ENCODE results near the gene TCERG1L.

The TCERG1L gene

DNA sequence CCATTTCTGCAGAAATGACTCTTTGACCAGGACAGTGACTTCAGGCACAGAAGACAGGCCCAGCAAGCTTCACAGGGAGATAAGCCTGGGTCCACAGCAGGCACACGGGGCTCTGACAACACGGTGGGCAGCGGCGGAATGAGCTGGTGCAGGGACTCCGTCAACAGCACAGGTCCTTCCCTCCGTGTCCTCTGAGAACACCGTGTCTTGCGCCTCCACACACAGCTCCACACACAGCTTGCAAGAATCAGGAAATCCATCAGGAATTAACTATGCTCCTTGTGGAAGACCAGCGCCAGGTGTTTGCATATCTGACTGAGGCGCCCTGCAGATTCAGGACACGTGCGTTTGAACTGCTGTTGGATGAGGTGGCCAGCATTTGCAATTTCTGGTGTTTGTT lies 39.6 kb downstream of the TCERG1L start:
- DNase-seq (ENCODE audit: low read depth, low spot score): no peak

DNA sequence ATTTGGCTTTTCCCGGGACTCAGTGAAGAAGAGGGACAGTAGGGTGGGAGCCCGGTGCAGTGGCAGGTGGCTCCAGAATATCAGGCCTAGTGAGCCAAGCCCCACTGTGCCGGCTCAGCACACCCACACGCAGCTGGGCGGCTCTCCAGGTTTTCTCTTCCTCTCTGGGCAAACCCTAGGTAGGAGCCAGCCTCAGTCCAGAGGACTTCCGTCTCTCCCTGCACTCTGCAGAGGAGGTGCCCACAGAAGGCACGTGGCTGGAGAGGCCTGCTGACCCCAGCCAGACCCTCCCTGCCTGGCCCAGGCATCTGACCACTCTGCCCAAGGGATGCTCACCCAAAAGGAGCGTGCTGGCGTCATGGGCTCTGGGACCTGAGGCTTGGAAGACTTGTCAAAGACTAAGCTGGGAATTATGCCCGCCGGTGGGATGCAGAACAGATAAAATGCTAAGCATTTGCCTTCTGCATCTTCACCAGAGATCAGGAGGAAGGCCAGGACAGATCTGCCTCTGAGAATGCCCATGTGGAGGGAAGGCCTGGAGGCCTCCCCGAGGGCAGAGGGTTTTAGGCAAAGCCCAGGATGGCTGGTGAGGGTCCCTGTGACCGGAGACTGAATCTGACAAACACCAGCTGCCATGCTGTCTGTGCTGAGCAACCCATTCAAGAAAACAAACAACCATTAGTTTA lies 40.2 kb downstream of the TCERG1L start:
- DNase-seq (ENCODE audit: low read depth, low spot score): no peak

DNA sequence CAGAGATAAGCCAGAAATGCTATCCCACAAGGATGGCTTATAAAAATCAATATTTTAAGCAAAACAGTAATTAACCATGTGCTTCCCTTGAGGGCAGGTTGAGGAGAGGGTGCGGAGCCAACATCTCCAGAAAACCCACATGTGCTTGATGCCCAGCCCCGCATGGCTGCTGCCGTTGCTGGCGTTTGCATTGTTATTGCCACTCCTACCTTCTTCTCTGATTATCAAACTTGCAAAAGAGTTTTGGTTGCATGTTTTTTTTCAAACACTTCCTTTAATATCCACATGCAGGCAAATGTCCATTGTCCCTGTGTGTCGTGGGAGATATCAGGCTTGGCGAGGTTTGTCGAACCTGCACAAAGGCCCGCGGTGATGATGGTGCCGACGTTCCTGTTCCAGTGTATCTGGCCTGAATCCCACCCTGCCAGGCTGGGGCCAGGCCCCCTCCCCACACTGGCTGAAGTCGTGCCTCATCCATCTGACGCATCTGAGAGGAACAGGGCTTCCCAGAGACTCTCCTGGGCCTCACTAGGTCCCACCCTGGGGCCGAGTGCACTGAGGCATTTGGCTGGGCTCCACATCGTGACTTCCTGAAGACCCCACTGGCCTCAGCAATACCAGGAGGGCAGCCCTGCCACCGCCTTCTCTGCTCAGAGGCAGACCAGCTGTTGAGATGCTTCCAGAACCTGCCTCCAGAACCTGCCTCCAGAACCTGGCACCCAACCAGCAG lies 40.9 kb downstream of the TCERG1L start:
- no peak for DNase-seq (ENCODE audit: low read depth, low spot score)

DNA sequence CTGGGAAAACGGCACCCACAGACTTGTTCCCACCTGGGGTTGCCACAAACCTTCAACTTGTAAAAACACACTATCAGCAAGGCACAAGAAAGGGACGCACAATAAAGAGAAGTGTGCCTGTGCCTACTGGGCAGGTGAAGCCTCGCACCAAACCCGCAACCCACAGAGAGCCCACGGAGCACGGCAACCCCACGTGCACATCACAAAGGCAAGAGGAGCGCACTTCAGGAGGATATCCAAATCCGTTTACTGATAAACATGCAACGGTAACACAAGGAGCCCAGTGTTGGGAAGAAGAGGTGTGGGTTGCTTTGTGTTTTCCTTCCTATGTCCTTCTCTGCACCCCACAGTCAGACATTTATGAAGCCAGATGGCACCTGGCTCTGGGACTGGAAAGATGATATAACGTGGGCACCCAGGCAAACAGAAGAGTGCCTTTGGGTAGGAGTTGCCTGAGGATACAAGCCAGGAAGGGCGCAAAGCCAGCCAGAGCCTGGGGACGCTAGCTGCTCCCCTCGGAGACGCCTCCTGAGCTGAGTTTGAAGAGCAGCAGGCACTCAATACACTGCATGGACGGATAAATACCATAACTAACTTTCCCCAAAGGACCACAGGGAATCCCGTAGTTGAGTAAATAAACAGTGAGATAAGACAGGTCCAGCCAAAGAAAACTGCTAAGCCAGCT lies 41.6 kb downstream of the TCERG1L start:
- no peak for DNase-seq (ENCODE audit: low read depth, low spot score)

DNA sequence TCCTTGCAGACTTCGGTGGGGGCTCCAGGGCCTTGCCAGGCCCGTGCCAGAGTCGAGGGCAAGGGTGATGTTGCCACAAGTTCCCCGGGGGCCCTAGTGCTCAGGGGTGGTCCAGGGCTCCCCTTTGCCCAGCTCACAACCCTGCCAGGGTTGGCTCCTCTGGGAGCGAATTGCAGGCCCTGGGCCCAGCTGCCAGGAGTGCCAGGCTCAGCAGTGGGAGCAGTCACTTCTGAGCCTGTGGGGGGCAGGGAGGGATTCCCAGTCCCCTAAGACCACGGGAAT lies 43.8 kb downstream of the TCERG1L start:
- no peak for DNase-seq (ENCODE audit: low read depth, low spot score)

DNA sequence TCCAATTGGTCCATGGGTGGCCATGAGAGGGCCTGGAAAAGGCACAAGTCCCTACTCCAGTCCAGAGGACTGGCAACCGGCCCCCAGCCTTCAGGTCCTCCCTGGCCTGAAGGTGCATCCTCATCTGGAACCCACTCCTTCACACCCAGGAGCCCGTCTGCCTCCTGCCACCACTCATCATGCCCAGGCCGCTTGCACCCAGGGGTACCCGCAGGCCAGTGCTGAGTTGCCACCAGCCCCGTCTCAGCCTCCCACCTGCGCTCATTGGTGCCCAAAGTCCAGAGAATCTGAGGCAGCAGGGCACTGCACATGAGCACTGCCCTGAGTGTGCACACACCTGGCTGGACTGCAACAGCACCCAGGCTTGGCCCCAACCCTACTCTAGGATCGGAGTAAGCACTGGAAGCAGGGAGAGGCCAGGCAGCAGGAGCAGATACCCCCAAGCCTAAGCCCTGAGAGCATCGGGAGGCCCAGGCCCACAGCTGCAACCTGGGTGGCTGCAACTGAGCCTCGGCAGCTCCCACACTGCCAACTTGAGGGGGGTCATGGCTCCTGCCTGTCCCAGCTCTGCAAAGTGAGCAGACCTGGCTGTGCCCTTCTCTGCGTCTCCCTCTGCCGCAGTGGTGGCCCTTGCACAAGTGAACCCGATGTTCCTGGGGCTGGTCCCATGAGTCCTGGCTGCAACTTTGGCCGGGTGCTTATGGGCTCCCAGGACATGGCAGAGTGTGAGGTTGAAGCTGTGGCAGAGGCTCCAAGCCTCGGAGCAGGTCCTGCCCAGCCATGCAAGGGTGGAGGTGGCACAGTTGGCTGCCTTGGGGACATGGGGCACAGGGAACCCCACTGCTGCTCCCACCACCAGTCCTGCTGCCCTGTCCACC lies 44.3 kb downstream of the TCERG1L start:
- DNase-seq (ENCODE audit: low read depth, low spot score): no peak

DNA sequence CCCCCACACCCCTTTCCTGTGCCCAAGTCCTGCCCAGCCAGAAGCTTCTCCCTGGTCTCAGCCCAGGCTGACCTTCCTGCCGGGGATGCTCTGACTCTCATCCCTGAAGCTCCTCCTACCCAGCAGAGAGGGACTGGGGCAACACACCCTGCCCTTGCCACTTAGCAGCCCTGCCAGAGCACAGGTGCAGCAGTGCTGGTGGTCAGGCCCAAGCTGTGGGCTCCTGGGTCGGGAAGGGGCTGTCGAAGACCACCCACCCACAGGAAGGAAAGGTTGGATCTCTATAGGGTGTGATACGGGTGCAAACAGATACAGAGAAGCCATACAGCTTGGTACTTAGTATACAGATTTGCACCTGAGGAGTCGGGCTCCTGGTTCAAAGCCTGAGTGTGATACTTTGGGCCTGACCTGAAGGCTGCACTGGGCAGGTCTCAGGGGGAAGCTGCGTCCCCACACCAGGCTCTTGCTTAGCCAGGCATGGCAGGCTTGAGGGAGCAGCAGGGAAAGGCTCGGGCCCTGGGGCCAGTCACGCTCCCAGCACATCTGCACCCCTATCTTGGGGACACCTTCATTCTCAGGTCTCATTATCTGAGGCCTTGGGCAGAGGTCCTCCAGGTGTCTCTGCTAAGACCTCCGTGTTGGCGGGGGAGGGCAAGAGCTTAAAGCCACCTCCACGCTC lies 47.3 kb downstream of the TCERG1L start:
- DNase-seq (ENCODE audit: low read depth, low spot score): no peak

DNA sequence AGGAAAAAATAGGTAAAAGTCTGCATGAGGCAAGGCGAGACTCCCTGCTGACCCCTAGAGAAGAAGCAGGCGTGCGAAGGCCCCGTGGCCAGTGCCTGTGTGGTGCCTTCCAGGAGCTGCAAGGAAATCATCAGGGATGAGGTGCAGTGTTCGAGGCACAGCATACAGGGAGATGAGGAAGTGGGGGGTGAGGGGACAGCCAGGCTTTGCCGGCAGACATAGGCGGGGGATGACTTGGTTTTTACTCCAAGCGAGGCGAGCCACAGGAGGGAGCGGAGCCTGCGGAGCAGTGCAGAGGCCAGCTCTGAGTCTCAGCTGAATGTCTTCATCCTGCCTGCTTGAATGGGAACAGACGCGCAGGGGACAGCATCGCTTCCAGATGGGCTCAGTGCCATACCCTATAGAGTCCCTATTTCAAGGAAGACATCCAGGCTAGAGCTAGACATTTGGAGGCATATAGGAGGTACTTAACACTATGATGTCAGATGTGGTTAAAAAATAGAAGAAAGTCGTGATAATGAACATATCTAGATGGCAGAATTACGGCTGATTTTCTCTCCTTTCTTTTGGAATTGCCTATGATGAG lies 49.5 kb downstream of the TCERG1L start:
- DNase-seq (ENCODE audit: low read depth, low spot score): no peak

DNA sequence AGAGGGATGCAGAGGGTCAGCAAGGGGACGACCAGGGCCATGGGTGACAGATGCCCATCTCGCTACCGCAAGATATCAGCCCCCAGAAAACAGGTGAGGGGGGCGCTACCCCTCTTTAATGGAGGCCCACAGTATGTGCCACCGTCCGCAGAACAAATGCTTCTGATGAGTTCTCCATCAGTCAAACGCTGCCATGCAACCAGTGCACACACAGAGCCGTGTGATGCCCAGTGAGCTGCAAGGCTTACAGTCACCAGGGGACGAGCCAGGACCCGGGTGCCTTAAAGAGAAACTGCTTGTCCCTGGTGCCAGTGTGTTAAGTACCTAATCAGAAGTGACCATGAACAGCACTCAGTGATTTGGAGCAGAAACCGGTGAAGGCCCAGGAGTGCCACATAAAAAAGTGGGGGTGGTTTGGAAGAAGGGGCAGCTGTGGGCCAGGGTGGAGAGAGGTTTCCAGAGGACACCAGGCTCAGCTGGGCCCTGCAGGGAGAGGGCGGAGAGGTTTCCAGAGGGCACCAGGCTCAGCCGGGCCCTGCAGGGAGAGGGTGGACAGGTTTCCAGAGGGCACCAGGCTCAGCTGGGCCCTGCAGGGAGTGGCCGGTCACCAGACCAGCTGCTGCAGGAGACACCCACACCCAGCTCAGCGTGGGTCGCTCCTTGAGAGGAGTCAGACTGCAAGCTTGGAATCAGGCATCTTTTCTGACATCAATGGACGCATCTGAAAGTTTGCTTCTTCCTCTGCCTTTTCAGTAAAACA lies 50.9 kb downstream of the TCERG1L start:
- no peak for DNase-seq (ENCODE audit: low read depth, low spot score)

DNA sequence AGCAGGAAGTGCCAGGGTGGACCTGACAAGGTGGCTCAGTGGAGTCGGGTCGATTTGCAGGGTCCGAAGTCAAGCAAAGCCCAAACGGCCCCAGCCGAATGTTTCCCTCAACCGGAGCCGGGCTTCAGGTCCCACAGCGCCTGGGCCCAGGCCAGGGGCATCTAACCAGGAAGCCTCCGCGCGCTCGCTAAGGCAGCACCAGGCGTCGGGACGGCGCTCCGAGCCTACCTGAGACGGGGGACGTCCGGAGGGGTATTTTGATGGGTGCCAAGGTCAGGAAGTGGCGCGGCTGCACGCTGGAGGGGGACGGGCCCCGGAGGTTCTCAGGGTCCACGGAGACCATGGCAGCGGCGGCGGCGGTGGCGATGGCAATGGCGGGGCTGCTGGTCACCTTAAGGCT lies 51.5 kb downstream of the TCERG1L start:
- no peak for DNase-seq (ENCODE audit: low read depth, low spot score)

DNA sequence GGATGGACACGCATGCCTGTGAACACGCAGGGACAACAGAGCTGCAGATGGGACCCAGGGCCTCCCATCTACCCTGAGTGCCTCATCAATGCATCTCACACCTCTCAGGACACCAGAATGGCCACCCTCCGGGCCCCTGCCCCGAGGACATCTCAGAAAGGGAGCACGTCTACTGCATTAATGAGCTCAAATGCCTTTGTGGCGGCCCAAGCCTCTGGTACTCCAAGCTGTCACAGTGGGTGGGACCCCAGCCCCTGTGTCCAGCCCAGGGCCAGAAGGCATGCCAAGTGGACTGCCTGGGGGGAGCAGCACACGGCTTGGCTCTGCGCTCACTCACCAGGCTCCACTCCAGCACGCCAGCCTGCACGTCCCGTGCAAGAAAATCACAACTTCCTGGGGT lies 52.0 kb downstream of the TCERG1L start:
- no peak for DNase-seq (ENCODE audit: low read depth, low spot score)

DNA sequence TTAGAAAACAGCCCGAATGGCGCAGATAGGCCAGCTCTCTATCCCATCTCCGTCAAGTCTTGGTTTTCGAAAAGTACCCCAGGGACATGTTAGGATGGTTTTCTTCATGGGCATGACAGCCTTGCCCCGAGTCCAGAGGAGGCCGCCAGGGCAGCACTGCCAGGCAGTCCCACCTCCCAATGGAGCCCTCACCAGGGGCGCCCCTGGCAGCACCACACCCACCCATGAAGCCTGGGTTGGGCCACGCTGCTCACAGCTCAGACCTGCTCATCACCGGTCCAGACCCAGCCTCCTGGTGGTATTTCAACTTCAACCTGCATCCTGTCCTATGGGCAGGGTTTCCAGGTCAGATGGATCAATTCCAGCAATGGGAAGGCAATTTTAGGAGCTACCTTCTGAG lies 53.3 kb downstream of the TCERG1L start:
- no peak for DNase-seq (ENCODE audit: low read depth, low spot score)

DNA sequence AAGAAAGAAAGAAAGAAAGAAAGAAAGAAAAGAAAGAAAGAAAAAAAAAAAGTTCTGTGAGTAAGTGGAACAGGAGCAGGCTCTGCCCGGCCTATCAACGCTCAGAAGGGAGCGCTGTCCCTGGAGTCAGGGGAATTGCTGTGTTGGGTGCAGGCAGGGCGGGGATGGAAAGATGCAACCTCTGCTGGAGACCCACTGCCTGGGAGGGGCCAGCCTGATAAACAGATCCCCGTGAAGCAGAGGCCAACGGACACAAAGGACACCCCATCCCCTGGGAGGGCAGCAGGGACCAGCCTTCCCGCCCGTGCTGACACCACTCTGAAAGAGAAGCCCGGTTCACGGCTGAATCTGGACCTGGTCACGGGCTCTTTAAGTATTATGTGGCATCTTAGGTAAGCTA lies 54.5 kb downstream of the TCERG1L start:
- DNase-seq (ENCODE audit: low read depth, low spot score): no peak

DNA sequence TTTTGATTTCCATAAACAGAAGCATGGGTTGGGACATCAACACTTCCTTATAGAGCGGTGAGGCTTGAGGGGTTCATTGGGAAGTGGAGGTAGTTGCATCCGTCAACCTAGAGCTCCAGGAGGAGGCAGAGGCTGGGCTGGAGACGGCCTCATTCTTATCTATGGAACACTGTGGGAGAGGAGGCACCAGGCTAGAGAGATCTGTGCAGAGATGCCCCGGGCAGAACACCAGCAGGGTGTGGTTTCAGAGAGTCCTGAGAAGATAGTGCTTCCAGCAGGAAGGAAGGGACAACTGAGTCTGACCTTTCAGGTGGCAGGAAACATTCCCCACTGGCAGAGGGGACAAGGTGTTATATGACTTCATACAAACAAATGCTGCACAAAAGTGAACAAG lies 56.7 kb downstream of the TCERG1L start:
- DNase-seq (ENCODE audit: low read depth, low spot score): no peak

DNA sequence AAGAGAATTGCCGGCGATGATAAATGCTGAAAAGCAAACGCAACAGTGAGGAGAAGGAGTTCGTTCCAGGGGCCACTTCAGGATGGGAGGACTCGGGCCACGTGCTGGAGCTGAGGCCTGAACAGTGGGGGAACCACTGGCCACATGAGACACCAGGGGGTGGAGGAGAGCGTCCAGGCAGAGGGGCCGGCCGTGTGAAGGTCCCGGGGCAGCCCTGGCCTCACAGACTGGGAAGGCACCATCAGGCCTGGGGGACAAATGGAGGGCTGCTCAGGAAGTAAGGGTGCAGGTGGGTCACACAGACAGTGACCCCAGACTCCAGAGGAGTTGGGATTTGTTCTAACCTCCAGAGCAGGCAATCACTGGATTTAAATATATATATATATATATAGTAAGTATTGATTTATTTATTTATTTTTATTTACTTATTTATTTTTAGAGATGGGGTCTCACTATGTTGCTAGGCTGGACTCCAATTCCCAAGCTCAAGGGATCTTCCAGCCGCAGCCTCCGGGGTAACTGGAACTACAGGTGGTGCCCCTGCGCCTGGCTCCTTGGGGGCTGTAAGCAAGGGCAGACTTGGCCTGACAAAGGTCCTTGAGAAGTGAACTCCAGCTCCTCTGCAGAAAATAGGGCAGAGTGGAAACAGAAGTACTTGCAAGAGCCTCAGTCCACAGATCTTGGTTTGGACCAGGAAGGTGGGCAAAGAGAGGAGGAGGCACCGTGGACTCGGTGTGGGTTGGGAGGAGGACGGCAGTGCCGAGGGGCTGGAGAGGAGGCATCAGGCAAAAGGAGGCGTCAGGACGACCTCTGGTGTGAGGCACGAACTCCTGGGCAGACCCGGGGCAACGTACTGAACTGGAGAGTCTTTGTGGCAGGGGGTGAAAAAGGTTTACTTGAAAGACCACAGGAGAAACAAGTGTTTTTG lies 57.3 kb downstream of the TCERG1L start:
- DNase-seq (ENCODE audit: low read depth, low spot score): no peak

DNA sequence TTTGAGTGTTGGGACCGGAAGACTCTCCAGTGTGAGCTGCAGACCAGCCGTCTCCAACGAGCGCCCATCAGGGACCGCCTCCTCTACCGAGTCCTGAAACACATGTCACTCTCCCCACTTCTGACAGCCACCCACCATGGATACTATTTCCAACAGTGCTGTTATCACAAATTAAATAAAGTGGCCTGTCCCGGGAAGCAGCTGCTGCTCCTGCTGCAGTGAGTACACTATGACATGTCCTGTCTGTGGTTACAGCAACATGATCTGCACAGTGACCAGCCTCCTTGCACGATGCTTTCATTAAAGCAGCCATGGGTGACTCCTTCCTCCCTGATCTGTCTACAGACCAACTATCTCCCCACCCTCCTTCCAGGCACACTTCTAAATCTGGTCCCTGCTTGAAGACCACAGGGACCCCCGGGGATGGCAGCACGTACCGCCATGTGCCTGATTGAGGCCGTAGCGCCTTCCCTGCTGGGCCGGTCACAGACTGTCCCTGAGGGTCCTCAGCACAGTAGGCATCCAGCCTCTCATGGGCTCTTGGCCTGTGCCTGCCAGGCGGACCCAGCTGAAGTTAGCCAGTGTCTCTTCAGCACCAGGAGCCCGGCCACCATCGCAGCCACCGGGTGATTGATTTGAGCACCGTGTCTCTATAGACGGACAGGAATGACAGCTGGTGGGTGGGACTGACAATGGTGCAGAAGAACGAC lies 58.8 kb downstream of the TCERG1L start:
- no peak for DNase-seq (ENCODE audit: low read depth, low spot score)

DNA sequence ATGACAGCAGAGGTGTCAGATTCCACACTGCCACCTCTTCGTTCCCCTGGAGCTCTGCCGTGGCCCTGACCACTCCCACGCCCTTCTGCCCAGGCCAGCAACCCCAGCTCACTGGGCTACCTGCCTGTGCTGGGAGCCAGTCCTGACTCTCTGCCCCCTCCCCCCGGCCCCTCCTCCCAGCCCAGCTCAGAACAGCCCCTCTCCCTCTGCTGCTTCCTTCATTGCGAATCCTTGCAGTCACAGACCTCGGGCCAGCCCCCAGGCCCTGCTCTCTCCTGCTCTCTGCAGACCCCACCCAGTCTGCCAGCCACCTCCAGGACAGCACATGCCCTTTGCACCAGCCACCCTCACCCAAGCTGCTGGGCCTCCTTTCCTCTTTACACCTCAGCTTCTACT lies 60.4 kb downstream of the TCERG1L start:
- no peak for DNase-seq (ENCODE audit: low read depth, low spot score)

DNA sequence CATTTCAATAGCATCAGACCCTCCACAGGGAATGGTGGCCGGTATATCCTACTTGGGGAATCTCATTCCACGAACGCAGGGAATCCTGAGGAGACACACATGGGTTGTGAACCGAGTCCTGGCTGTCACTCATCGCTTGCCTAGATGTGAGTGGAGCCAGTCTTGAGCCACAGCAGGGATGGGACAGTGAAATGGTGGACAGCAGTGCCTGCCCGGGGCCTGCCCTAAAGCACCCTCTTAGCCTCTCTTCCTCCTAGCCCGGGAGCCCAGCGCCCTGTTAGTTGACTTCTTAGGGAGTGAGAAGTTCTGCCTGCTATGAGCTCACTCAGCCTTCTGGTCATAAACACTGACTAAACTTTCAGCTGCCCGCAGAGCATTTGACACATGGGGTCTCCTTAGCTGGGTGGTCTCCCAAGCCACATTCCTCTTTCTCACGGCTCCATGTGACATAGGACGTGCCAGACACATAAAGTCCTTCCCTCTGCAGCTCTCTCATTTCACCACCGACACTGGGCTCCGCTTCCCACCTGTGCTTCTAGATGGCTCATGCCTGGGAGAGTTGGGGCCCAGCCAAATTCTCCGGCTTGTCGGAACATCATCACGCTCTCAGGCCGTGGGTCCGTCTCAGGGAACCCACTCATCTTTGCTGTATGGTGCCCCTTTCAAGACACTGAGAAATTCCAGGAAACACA lies 60.9 kb downstream of the TCERG1L start:
- no peak for DNase-seq (ENCODE audit: low read depth, low spot score)
